ENCODE results near the gene ANKRD40. TPM values are rescaled to one million over a fixed set of nuclear protein-coding genes. Genes with fewer than 3 reads are reported as not detected.

Gene ANKRD40
- total and polyA plus RNA-seq, 9 of the 15 experiments (the other 6 are each of a cell fraction or from before 2014, with no cell fraction given) = 9.0 to 28.9 (median 27.7) TPM

GRCh38 chr17:50719144-50719923, 11.6 kb upstream of the ANKRD40 start, which contains the start of gene LUC7L3 (continued):
- TF ChIP-seq NR2C1 (IDR thresholded peaks at IDR 0.05) (no peak), NR2C1 (tag; IDR thresholded peaks at IDR 0.05) (0 out of 2 replicates have a peak, but pooled peaks have one; percentile 25), NR2C2 (CRISPR knock-in tag; IDR thresholded peaks at IDR 0.05) (no peak; the same call in 1 of the 2 replicates), NR2C2 (tag; IDR thresholded peaks at IDR 0.05) (peak; percentile 61; the same call in 1 of the 2 replicates), POLR3A (IDR thresholded peaks at IDR 0.05; ENCODE audit: borderline replicate concordance, extremely low read depth, insufficient read depth, insufficient read length) (no peak), CCNT2 (IDR thresholded peaks at IDR 0.05; ENCODE audit: borderline replicate concordance, extremely low read depth, insufficient read length, low read depth, low read length) (peak; percentile 88), ERF (CRISPR knock-in tag; IDR thresholded peaks at IDR 0.05) (peak; percentile 70; the same call in 1 of the 2 replicates), SRSF3 (IDR thresholded peaks at IDR 0.05; ENCODE audit: insufficient read depth, low read length) (no peak), ZNF609 (CRISPR knock-in tag; IDR thresholded peaks at IDR 0.05; ENCODE audit: borderline replicate concordance) (peak; percentile 52; the same call in 1 of the 2 replicates), ZNF316 (IDR thresholded peaks at IDR 0.05) (peak; percentile 23; the same call in 1 of the 2 replicates), ZNF282 (CRISPR knock-in tag; IDR thresholded peaks at IDR 0.05) (no peak), ZNF175 (CRISPR knock-in tag; IDR thresholded peaks at IDR 0.05; ENCODE audit: low read depth) (peak; percentile 76; the same call in 1 of the 2 replicates), TBP (optimal IDR thresholded peaks at IDR 0.05; ENCODE audit: low read depth, low read length) (peak; percentile 92), CREB1 (IDR thresholded peaks at IDR 0.05) (no peak; the same call in 1 of the 2 replicates), CREB1 (CRISPR knock-in tag; IDR thresholded peaks at IDR 0.05) (peak; percentile 51), CTBP1 (IDR thresholded peaks at IDR 0.05; ENCODE audit: borderline replicate concordance) (peak; percentile 59), MIER1 (IDR thresholded peaks at IDR 0.05; ENCODE audit: low read depth) (no peak), POLR2G (IDR thresholded peaks at IDR 0.05; ENCODE audit: low read depth, low read length) (peak; percentile 99), ELF4 (CRISPR knock-in tag; IDR thresholded peaks at IDR 0.05) (peak; percentile 25; the same call in 1 of the 2 replicates), CXXC5 (CRISPR knock-in tag; IDR thresholded peaks at IDR 0.05) (peak; percentile 85), HLTF (IDR thresholded peaks at IDR 0.05) (peak; percentile 62; the same call in 1 of the 2 replicates), ZNF449 (CRISPR knock-in tag; IDR thresholded peaks at IDR 0.05) (0 out of 2 replicates have a peak, but pooled peaks have one; percentile 39), CHCHD3 (CRISPR knock-in tag; IDR thresholded peaks at IDR 0.05) (no peak), ZNF431 (CRISPR knock-in tag; IDR thresholded peaks at IDR 0.05) (peak; percentile 53)
